HT-29 (cell line): Measurements from ENCODE around the gene TFF3. TPM values are rescaled to one million over a fixed set of nuclear protein-coding genes. Genes with fewer than 3 reads are reported as not detected.
"Not testable (repeated sequence)": the region's sequence is repeated elsewhere in the genome, so short reads cannot be mapped to it uniquely, and the experiment has no call there.

Experiments
- DNase-seq: peaks from one replicate; pipeline ENCODE4 v3.0.0-alpha.2; 2015; ENCODE audit warnings: low spot score
- total RNA-seq: library from RNA; depleted of rRNA; stranded (reverse); fragments of >200 nt; shearing (Covaris generic); gene quantifications from 2 replicates; pipeline ENCODE4 v1.2.3, GENCODE V29; 2014

TFF3 gene
- total RNA-seq, 1 experiment from 2014 or later: 71.8 TPM

DNA sequence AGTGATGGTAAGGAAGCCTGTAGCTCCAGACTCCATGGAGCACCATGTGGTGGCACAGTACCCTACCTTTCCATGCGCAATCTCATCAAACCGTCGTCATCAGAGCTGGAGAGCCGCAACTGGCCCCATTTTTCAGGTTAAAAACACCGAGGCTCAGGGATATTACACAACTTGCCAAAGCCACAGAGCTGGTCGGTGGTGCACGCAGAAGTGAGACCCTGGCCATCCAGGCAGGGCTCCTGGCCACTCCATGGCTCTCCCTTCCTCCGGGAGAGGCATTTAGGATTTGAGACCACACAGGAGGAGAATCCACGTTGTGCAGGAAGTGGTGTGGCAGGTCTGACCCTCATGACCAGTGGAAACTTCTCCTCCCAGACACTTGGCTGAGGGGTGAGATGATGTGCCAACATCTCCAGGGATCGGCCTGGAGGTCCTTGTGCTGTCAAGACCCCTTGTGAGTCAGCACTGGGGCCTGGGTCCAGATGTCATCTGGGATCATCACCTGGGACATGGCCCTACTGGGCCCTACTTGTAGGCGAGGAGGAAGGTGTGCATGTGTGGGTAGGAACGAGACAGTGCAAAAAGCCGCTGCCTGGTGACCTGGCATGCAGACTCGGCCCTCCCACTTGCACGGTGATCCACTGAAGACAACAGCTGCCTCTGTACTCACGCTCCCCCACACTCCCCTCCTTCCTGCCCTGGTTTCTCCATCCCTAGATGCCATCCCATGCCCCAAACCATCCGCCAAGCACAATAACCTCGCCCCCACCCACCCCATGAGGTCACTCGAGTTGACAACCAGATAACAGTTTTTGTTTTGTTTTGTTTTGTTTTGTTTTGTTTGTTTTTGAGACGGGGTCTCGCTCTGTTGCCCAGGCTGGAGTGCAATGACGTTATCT, 10.4 kb downstream of the TFF3 start:
- no peak for DNase-seq

DNA sequence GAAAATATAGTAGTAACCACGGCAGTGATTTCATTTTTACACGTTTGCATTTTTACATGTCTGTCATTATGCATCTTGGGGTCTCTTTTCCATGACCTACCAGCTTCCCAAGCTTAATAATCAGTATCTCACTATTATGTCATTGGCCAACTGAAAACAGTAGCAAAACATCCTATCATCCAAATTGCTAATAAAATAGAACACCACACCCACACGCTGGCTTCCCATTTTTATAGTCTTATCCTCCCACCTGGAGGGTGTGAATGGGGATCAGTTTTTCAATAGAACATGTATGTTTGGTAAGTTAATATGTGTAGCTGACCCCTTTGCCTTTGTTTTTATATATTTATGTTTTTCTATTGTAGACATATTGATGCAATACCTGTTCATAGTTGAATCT, 11.8 kb downstream of the TFF3 start:
- no peak for DNase-seq

DNA sequence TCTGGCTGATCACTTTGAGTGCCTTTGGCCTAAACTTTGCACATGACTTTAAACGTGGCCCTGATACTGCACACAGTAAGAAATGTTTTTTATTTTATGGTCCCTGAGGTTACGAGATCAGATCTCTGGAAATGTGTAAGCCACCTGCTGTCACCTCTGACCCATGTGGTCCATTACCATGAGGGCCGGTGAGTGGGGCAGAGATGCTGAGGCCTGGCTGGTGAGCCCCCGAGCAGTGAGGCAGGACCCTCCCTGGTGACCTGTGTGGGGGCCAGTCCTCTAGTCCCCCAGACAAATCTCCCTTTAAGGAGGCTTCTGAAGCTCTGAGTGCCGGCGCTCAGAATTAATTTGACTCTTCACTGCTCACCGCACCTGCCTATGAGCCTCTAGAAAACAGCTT, 12.4 kb downstream of the TFF3 start:
- DNase-seq: no peak

DNA sequence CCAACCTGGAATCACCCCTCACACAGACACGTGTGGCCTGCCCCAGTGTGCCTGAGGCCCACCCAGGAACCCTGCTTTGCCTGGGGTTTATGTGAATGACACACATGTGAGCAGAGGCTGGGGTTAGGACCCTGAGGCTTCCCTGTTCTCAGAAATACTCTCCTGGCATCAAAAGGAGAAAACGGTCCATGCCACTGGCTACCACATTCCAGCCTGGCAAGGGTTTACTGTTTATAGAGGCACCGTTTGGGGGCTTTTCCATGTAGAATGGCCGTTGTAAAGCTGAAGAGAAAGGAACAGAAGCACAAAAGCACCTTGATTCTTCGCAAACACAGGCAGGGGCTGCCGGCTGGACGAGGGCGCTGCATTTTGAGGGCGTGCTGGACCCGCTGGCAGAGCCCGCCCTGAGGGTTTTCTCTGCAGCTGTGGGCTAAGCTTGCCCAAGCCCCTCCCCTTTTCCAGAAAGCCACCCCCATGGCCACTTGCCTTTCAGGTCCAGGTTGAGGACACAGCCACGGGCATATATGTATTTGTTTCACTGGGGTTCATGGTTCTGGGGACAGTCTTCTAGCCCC, 13.0 kb downstream of the TFF3 start:
- DNase-seq: no peak

DNA sequence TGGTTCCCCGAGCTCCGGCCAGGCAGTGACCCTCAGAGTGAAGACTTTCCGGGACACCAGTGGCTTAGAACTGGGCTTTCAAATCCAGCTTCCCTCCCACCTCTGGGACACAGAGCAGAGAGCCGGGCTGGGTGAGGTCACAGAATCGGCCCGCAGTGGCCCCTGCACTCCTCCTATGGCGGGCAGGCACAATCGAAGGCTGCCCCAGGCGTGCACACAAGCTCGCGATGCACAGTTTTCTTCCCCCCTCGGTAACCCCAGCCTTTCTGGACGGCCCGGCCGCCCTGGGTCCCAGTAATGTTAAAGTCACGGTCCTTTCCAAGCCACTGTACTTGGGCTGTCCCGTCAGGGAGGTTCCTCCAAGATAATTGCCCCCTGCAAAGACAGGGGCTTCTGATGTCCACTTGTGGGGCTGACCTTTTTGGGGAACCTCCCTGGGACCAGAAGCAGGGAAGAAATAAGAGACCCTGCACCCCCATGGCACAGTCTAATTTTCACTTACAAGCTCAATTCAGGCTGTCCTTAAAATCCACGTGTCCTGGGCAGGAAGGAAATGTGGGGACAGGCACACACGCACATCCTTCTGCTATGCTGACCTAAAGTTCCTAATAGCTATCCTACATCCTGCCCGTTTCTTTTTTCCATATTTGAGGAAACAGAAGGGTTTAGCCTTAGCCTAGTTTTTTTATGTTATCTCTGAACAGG, 13.7 kb downstream of the TFF3 start:
- no peak for DNase-seq

DNA sequence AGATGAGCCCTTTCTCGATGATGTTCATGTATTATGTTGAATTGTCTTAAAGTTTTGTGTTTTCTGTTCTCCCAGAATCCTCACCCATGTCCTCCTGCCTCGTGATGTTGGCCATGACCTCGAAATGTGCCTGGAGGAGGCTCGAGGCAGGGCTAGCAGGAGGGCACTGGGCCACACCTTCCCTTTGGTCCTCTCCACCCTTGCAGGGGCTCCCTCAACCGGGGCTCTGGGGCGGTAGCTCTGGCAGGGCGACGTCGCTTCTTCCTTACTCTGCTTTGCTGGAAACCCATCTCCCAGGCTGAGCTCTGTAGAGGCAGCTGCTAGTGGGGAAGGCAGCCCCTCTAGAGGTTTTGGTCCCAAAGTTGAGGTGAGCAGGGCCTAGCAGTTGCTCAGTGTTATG, 14.3 kb downstream of the TFF3 start:
- no peak for DNase-seq

DNA sequence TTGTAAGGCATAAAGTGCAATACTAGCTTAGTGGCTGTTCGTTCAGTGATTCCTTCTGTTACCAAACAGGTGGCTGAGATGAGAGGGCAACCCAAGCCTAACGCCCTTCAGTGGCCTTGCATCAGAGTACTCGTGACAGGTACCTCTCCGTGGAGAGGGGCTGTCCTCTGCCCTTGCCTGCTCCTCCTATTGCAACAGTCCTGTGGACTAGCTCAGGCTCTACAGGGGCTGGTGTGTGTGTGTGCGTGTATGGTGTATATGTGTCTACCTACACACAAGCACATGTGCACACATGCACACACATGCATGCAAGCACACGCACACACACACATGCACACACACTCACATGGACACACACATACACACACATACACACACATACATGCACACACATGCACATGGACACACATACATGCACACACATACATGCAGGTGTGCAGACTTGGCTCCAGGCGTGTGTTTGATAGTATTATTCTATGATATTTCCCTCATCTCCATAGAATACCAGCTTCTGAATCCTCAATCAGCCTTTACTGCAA, 15.1 kb downstream of the TFF3 start:
- no peak for DNase-seq

DNA sequence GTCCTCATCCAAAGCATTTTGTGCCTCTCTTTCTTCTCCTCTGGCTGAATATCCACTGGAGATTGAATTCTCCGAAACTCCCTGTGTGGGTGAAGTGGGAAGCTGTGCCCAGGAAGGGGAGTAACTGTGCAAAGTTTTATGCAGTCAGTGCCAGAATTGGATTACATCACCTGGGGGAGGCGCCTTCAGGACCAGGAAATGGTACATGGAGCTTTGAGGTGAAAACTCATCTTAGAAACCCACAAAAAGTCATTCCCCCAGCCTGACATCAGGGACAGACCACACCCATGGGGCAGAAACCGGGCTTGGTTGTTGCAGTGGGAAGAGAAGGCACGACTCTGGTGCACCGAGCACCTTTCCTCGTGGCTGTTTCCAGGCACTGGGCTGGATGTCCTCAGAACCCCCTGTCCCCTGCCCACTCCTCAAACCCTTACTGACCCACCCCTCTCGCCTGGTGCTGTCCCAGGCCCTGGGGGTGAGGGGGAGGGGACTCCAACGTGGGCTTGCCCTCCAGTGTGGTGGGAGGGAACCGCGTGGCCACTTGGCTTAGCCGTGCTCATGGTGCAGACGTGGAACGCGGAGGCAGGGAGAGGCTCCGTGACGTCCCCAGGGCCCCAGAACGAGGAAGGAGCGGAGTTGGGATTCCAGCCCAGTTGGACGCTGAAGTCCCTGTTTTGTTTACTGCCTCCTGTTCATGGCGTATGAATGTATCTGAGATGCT, 15.7 kb downstream of the TFF3 start:
- no peak for DNase-seq

DNA sequence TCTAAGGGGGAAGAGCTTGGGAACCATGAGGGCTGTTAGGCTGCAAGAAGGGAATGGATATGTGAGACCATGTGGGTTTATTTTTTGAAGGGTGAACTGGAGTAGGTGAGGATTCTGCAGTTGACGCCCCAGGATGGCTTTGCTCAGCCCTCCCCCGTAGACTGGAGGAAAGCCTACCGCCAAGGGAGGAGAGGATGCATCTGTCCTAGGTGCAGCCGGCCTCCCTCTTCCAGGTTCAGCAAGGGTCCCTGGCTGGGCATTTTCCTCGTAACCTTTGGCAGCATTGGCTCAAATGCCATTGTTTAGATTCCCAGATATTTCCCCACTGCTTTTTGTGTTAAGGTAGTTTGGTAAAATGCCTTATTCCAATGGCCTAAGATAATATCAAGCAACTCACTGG, 16.6 kb downstream of the TFF3 start:
- DNase-seq: no peak

DNA sequence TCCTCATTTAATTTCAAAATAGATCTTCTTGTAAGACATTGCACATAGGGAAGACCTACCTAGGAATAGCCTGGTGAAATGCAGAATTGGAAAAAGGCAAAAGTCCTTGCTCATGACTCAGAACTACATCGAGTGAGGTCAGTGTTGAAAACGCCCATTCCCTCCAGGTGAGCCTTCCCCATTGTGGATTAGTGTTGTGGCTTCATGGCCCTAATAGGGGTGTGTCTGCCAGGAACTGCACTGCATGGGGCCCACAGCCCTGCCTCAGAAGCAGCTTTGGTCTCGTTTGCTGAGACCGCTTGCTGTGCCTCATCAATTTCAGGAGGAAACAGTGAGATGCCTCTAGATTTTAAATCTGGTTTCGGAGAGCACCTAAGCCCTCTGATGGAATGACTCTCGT, 17.0 kb downstream of the TFF3 start:
- DNase-seq: no peak

DNA sequence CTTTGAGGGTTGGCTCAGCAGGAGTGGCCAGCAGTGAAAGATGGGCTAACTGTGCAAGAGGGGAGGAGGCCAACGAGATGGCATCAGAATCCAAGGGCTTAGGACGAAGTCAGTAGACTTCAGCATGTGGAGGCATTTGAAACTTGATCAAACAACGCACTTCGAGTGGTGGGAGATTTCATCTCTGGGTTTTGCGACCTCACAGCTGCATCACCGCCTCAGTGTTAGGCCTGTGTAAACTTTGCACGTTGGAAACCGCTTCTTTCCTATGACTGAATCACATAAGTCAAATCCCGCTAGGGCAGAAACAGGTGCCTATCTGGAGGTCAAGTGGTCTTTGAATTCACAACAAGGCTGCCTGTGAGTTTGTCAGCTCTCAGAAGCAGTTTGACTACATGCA, 17.8 kb downstream of the TFF3 start:
- no peak for DNase-seq

DNA sequence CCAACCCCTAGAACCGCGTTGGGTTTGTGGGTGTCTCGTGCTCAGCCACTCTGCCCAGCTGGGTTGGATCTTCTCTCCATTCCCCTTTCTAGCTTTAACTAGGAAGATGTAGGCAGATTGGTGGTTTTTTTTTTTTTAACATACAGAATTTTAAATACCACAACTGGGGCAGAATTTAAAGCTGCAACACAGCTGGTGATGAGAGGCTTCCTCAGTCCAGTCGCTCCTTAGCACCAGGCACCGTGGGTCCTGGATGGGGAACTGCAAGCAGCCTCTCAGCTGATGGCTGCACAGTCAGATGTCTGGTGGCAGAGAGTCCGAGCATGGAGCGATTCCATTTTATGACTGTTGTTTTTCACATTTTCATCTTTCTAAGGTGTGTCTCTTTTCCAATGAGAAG, 18.7 kb downstream of the TFF3 start:
- no peak for DNase-seq

DNA sequence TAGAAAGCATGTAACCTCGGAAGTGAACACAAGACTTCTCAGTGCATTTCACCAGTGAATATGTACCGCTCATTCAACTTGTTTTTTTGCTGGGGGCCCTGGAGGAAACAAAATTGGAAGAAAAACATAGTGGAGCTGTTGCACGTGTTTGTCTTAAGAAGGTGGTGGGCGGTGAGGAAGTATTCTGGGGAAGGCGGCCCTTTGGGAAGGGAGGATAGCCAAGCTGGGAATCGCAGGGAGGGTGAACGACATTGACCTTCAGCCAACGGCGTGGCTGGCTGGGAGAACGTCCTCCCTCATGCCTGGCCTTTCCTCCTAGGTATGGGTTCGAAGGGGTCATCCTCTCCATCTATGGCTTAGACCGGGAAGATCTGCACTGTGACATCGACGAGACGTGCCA, 19.4 kb downstream of the TFF3 start:
- DNase-seq: no peak

DNA sequence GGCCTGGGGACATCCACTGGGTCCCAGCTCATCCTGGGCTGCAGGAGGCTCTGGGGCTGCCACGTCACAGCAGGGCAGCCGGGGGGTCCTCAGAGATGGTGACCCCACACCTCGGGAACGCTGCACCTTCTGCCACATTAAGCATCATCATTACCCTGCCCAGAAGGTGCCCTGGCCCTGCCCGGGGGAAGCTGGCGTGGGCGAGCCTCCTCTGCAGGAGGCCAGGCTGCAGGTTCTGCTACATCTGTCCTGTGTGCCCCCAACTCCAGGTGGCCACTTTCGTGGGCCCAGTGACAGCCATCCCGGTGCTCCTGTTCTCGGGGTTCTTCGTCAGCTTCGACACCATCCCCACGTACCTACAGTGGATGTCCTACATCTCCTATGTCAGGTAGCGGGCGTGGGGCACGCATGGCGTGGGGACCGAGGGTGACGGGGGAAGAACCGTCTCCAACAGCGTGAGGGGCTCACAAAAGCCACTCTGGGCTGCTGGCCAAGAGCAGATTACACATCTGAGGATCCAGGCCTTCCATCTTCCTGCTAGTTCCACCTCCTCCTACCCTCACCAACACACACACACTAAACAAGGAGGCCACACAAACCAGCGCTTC, 20.8 kb downstream of the TFF3 start:
- DNase-seq: no peak

DNA sequence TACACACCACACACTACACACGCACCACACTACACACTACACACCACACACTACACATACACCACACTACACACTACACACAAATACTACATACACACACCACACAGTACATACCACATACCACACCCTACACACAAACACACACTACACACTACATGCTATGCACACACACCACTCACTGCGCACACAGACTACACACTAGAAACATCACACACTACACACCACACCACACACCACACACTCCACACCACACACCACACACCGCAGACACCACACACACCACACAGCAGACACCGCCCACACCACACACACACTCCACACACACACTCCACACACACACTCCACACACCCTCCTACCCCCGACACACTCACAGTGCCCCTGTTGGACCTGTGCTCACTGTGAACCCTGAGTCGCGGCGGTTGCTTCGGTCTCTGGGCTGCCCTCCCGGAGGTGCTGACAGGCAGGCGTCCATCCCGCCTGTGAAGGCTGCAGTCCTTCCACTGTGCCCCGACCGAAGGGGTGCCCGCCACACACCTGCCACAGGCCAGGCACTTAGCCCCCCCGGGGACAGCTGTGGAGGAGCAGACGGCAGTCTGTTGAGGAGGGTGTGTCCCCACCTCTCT, 21.4 kb downstream of the TFF3 start:
- no peak for DNase-seq

DNA sequence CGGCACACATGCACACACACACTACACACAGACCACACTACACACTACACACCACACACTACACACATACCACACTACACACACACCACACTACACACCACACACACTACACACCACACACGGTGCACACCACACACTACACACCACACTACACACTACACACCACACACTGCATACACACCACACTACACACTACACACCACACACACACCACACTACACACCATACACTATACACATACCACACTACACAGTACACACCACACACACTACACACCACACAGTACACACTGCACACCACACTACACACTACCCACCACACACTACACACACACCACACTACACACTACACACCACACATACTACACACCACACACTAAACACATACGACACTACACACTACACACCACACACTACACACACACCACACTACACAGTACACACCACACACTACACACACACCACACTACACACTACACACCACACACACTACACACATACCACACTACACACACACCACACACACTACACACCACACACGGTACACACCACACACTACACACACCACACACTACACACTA, 22.6 kb downstream of the TFF3 start:
- not testable (repeated sequence) for DNase-seq

DNA sequence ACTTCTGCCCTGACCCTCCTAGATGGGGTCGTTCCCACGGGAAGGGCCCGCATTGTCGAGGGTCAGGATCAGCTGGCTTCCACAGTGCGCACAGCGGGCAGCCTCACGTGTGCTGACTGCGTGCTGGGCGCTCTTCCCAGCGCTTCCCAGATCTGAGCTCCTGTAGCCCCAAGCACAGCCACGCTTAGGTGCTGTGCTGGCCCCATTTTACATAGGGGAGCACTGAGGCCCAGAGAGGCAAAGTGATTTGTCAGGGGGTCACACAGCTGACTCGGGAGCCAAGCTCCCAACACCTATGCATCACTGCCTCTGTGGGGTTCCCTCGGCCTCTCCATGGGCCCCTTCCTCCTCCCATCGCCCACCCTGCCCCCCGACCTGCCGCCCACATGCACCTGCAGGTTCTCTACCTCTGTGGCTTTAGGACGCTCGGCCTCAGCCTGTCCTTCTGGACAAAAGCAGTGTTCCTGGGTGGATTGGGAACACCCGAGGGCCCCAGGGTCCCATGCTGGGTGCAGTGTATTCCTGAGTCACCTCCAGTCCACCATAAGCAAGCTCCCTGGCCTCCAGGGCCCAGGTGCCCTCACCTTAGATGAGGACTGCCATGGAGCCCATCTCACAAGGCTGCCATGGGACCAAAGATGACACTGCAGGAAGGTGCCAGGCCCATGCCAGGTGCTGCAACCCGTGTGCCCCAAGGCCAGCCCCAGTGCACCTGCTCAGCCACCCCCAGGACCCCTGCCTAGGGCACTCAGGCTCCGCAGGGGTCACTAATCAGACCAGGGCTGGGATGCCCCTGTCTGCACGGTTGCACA, 23.3 kb downstream of the TFF3 start:
- DNase-seq: no peak

DNA sequence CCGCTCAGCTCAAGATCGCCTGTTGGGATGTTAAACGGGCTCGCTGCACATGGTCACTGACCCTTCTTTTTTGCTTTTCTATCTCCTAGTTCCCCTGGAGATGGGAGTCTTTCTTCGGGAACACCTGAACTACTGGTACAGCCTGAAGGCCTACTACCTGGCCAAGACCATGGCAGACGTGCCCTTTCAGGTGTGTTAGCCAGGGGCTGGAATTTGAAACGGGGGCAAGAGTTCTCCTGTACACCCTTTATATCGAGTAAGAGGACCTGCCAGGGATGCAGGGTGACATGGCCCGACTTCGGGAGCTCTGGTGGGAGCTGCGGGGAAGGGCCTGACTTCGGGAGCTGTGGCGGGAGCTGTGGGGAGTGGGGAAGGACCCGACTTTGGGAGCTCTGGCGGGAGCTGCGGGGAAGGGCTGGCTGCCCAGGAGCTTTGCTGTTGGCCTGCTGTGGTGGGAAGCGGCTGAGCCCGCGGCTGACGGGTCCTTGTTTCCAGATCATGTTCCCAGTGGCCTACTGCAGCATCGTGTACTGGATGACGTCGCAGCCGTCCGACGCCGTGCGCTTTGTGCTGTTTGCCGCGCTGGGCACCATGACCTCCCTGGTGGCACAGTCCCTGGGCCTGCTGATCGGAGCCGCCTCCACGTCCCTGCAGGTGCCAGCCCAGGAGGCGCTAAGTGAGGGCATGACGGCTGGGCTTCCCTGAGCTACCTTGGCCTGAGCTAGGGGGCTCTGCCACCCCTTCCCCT, 24.0 kb downstream of the TFF3 start:
- DNase-seq: no peak

DNA sequence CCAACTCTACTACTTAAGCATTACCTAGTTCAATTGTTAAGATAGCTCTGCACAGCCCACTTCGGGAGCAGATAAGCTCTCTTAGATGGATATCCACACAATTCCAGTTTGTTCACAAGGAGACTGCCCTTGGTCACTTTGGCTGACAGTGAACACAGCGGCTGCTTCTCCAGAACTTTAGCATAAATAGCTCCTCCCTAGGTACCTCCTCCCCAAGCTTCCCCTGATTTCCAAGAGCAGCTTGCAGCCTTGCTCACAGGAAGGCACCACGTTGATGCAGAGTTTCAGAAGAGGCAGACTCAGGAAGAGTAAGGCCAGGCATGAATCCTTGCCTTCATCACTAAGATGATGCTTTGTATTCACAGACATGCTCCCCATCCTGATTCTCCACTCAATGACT, 24.7 kb downstream of the TFF3 start:
- DNase-seq: no peak
